Caco-2 (cell line): ENCODE results near the gene SPATC1L. TPM values are rescaled to one million over a fixed set of nuclear protein-coding genes. Genes with fewer than 3 reads are reported as not detected.

Source experiments
- BruUV-seq: library from RNA; stranded (reverse); fragments of 400-500 nt; replicated peaks from 2 replicates; lab custom pipeline; 2021; lab: Mats Ljungman, UMichigan
- CTCF ChIA-PET: fragments of 300-600 bp; sonication (Branson Sonifier 250); formaldehyde crosslinking; loops from one replicate; lab custom pipeline; 2022; ENCODE audit warnings: antibody characterized with exemption; lab: Charles Lee
- POLR2A ChIA-PET: fragments of 300-600 bp; sonication (Branson Sonifier 250); formaldehyde crosslinking; loops from one replicate; lab custom pipeline; 2022; ENCODE audit warnings: antibody characterized with exemption; lab: Charles Lee
- DNase-seq, 2 experiments: peaks; one replicate each; pipeline versions ENCODE4 v3.0.0 to v3.0.0-alpha.2; 2020 to 2022
- H3K27me3 ChIP-seq: replicated peaks from 2 replicates; pipeline ENCODE4 v1.6.0; 2011; ENCODE audit warnings: low read length; ENCODE audit not compliant: control insufficient read depth, insufficient read depth
- H3K36me3 ChIP-seq: 2 replicates; pipeline ENCODE4 v1.5.1; 2011; ENCODE audit warnings: low read length; ENCODE audit not compliant: control insufficient read depth, insufficient read depth
- H3K4me1 ChIP-seq: fragments of 250-450 bp; sonication (Bioruptor Pico); 2 replicates; pipeline ENCODE4 v1.5.1; 2020; ENCODE audit warnings: mild to moderate bottlenecking
- H3K4me3 ChIP-seq: 2 replicates; pipeline ENCODE4 v1.5.1; 2011; ENCODE audit warnings: low read depth, mild to moderate bottlenecking, control low read depth, low read length
- H3K9me3 ChIP-seq: fragments of 250-450 bp; sonication (Bioruptor Pico); 2 replicates; pipeline ENCODE4 v1.5.1; 2020; ENCODE audit warnings: mild to moderate bottlenecking, moderate library complexity
- H3K27ac Mint-ChIP-seq: one replicate; pipeline ENCODE4 v1.8.0; 2022; ENCODE audit warnings: mixed read lengths; ENCODE audit not compliant: unreplicated experiment
- H3K27me3 Mint-ChIP-seq: one replicate; pipeline ENCODE4 v1.8.0; 2022; ENCODE audit warnings: mixed read lengths; ENCODE audit not compliant: insufficient read depth, unreplicated experiment
- H3K36me3 Mint-ChIP-seq: one replicate; pipeline ENCODE4 v1.8.0; 2022; ENCODE audit warnings: mild to moderate bottlenecking, mixed read lengths; ENCODE audit not compliant: insufficient read depth, unreplicated experiment
- H3K4me1 Mint-ChIP-seq: one replicate; pipeline ENCODE4 v1.8.0; 2022; ENCODE audit warnings: low read depth, mixed read lengths; ENCODE audit not compliant: unreplicated experiment
- H3K4me3 Mint-ChIP-seq: one replicate; pipeline ENCODE4 v1.8.0; 2022; ENCODE audit warnings: mild to moderate bottlenecking, moderate library complexity, mixed read lengths; ENCODE audit not compliant: unreplicated experiment
- H3K9me3 Mint-ChIP-seq: one replicate; pipeline ENCODE4 v1.8.0; 2022; ENCODE audit warnings: mixed read lengths; ENCODE audit not compliant: unreplicated experiment
- intact Hi-C: fragments of 100-400 bp; cut with micrococcal nuclease; formaldehyde crosslinking; loops from one replicate; pipeline ENCODE4 v1.10.0; 2022; ENCODE audit not compliant: unreplicated experiment
- total RNA-seq: library from RNA; stranded (reverse); gene quantifications from 2 replicates; pipeline ENCODE4 v1.2.3, GENCODE V29; 2022
- TF ChIP-seq, protein P1 (sequence below), 2 experiments: fragments of 200-600 bp in 1 of 2; IDR thresholded peaks; 1 replicate in 1 of 2; 2 replicates in 1 of 2; pipeline versions ENCODE4 v1.5.1 to v1.8.0; 2011 to 2022; ENCODE audit warnings: antibody characterized with exemption in 1 of 2, control low read depth in 1 of 2, inconsistent platforms in 1 of 2, low read depth in 1 of 2, low read length in 1 of 2, mild to moderate bottlenecking in 1 of 2, moderate library complexity in 1 of 2; ENCODE audit not compliant: insufficient read depth in 1 of 2, severe bottlenecking in 1 of 2, unreplicated experiment in 1 of 2

SPATC1L gene
- total RNA-seq, 1 experiment from 2014 or later = 3.1 TPM

GRCh38 chr21:46168659-46169386 is 15.4 kb downstream of the SPATC1L start:
- intact Hi-C loops = no loop called here
- DNase-seq = no peak
- Histone ChIP-seq H3K4me1 (peaks cover 7% of the 10 kb centered on the region; the same call in 1 of the 2 replicates), H3K36me3 (no peaks in the 10 kb centered on the region), H3K9me3 (no peaks in the 10 kb centered on the region), H3K4me3 (no peak overlapping the region), H3K27me3 (no peaks in the 10 kb centered on the region; the same call in 1 of the 2 replicates)
- ChIA-PET POLR2A (no interaction called here), CTCF (no interaction called here)
- H3K9me3 Mint-ChIP-seq = no peaks in the 10 kb centered on the region
- TF ChIP-seq, protein P1, sequence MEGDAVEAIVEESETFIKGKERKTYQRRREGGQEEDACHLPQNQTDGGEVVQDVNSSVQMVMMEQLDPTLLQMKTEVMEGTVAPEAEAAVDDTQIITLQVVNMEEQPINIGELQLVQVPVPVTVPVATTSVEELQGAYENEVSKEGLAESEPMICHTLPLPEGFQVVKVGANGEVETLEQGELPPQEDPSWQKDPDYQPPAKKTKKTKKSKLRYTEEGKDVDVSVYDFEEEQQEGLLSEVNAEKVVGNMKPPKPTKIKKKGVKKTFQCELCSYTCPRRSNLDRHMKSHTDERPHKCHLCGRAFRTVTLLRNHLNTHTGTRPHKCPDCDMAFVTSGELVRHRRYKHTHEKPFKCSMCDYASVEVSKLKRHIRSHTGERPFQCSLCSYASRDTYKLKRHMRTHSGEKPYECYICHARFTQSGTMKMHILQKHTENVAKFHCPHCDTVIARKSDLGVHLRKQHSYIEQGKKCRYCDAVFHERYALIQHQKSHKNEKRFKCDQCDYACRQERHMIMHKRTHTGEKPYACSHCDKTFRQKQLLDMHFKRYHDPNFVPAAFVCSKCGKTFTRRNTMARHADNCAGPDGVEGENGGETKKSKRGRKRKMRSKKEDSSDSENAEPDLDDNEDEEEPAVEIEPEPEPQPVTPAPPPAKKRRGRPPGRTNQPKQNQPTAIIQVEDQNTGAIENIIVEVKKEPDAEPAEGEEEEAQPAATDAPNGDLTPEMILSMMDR (IDR thresholded peaks at IDR 0.05; ENCODE audit: insufficient read depth in 1 of 2, low read depth in 1 of 2, low read length in 1 of 2, severe bottlenecking in 1 of 2, unreplicated experiment in 1 of 2) = no peak
- no peak overlapping the region for H3K27ac Mint-ChIP-seq
- no TSS peak for BruUV-seq
- peaks cover 10% of the 10 kb centered on the region for H3K4me1 Mint-ChIP-seq
- H3K36me3 Mint-ChIP-seq = no peaks in the 10 kb centered on the region
- H3K4me3 Mint-ChIP-seq = no peak overlapping the region
- peaks cover 4% of the 10 kb centered on the region for H3K27me3 Mint-ChIP-seq

DNA sequence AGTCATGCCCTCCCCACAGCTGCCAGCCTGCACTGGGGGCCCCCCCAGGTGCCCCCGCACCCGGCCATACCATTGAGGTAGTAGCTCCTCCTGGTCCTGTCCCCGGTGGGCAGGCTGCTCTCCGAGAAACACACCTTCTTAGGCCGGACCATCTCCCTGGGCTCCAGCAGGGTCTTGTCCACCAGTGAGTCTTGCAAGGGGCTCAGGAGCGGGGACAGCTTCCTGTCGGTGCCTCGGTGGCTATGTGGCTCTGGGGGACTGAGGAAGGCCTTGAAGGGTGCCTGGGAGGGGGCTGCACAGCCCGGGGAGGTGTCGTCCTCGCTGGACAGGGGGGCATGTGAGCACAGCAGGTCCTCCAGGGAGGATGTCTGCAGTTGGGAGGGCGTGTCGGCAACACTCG is 16.0 kb downstream of the SPATC1L start:
- Mint-ChIP-seq H3K36me3 (peaks cover 4% of the 10 kb centered on the region), H3K27me3 (peaks cover 4% of the 10 kb centered on the region), H3K4me1 (peaks cover 10% of the 10 kb centered on the region), H3K27ac (no peak overlapping the region), H3K4me3 (no peak overlapping the region), H3K9me3 (no peaks in the 10 kb centered on the region)
- no peak for DNase-seq
- CTCF ChIA-PET = no interaction called here
- intact Hi-C loops = no loop called here
- no TSS peak for BruUV-seq
- Histone ChIP-seq H3K4me1 (peaks cover 7% of the 10 kb centered on the region; the same call in 1 of the 2 replicates), H3K27me3 (no peaks in the 10 kb centered on the region; the same call in 1 of the 2 replicates), H3K4me3 (no peak overlapping the region), H3K9me3 (no peaks in the 10 kb centered on the region), H3K36me3 (no peaks in the 10 kb centered on the region)
- TF ChIP-seq, protein P1 (IDR thresholded peaks at IDR 0.05; ENCODE audit: insufficient read depth in 1 of 2, low read depth in 1 of 2, low read length in 1 of 2, severe bottlenecking in 1 of 2, unreplicated experiment in 1 of 2) = no peak
- POLR2A ChIA-PET = no interaction called here

DNA sequence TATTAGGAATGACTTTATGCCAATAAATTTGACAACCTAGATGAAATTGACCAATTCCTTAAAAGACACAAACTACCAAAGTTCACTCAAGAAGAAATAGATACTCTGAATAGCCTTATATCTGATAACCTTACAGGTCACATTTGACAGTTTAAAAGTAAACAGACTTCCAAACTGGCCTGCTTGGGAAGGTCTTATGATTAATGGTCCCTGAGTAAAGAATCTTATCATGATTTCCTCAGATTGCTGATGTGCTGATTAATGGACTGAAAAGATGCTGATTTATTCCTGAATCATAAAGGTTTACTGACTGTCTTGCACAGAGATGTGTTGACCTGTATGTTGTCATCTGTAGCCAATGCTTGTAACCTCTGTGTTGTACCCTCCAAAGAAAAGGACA is 19.2 kb downstream of the SPATC1L start:
- Mint-ChIP-seq H3K4me3 (no peak overlapping the region), H3K4me1 (peaks cover 10% of the 10 kb centered on the region), H3K9me3 (no peaks in the 10 kb centered on the region), H3K36me3 (peaks cover 25% of the 10 kb centered on the region), H3K27me3 (no peaks in the 10 kb centered on the region), H3K27ac (no peak overlapping the region)
- DNase-seq = no peak
- no TSS peak for BruUV-seq
- CTCF ChIA-PET = interaction anchor here (0.7 kb wide), 1 partner anchor 21 kb away, joined by 3 read pairs; no protein-coding TSS in a partner anchor
- Histone ChIP-seq H3K27me3 (no peaks in the 10 kb centered on the region; the same call in 1 of the 2 replicates), H3K9me3 (peaks cover 6% of the 10 kb centered on the region; the same call in 1 of the 2 replicates), H3K4me1 (peaks cover 7% of the 10 kb centered on the region; the same call in 1 of the 2 replicates), H3K4me3 (no peak overlapping the region), H3K36me3 (no peaks in the 10 kb centered on the region)
- POLR2A ChIA-PET = no interaction called here
- TF ChIP-seq, protein P1 (IDR thresholded peaks at IDR 0.05; ENCODE audit: insufficient read depth in 1 of 2, low read depth in 1 of 2, low read length in 1 of 2, severe bottlenecking in 1 of 2, unreplicated experiment in 1 of 2) = no peak
- intact Hi-C loops = no loop called here
